ACC112 (cell line): ENCODE measurements around the gene ARPC5L.
A peak's percentile ranks its signal among the peaks of the same experiment; 100 is the strongest.
"Not testable (repeated sequence)": the region's sequence is repeated elsewhere in the genome, so short reads cannot be mapped to it uniquely, and the experiment has no call there.

ENCODE experiments used
- H2AFZ ChIP-seq: fragments of 200-600 bp; sonication (generic); one replicate; pipeline ENCODE4 v1.6.0; 2017; ENCODE audit warnings: antibody characterized with exemption, low read length; ENCODE audit not compliant: unreplicated experiment
- H3K27ac ChIP-seq: fragments of 200-600 bp; sonication (generic); 2 replicates; pipeline ENCODE4 v1.5.1; 2014; ENCODE audit warnings: low read depth, mild to moderate bottlenecking, antibody characterized with exemption, low read length, moderate library complexity
- H3K27me3 ChIP-seq: fragments of 200-600 bp; sonication (generic); 2 replicates; pipeline ENCODE4 v1.6.1; 2014; ENCODE audit warnings: mild to moderate bottlenecking, antibody characterized with exemption, low read length, moderate library complexity, mixed read lengths; ENCODE audit not compliant: insufficient read depth
- H3K36me3 ChIP-seq: fragments of 200-600 bp; sonication (generic); 2 replicates; pipeline ENCODE4 v1.6.1; 2016; ENCODE audit warnings: mild to moderate bottlenecking, antibody characterized with exemption, low read length, moderate library complexity, mixed read lengths; ENCODE audit not compliant: insufficient read depth
- H3K4me1 ChIP-seq: fragments of 200-600 bp; sonication (generic); one replicate; pipeline ENCODE4 v1.6.1; 2016; ENCODE audit warnings: low read length, mixed read lengths; ENCODE audit not compliant: insufficient read depth, unreplicated experiment, control insufficient read depth
- H3K4me3 ChIP-seq: fragments of 200-600 bp; sonication (generic); 2 replicates; pipeline ENCODE4 v1.5.1; 2014; ENCODE audit warnings: mild to moderate bottlenecking, low read depth, low read length
- H3K79me2 ChIP-seq: fragments of 200-600 bp; sonication (generic); one replicate; pipeline ENCODE4 v1.6.0; 2016; ENCODE audit warnings: low read length; ENCODE audit not compliant: control insufficient read depth, unreplicated experiment, insufficient read depth

Gene ARPC5L

GRCh38 chr9:124843456-124844034 lies 18.4 kb upstream of the ARPC5L start:
- H3K36me3 ChIP-seq: no peaks in the 10 kb centered on the region
- H3K27ac ChIP-seq: no peak overlapping the region
- no peaks in the 10 kb centered on the region for H3K79me2 ChIP-seq
- H3K4me1 ChIP-seq: no peaks in the 10 kb centered on the region
- H2AFZ ChIP-seq: no peak overlapping the region
- H3K27me3 ChIP-seq: no peaks in the 10 kb centered on the region
- no peak overlapping the region for H3K4me3 ChIP-seq

DNA sequence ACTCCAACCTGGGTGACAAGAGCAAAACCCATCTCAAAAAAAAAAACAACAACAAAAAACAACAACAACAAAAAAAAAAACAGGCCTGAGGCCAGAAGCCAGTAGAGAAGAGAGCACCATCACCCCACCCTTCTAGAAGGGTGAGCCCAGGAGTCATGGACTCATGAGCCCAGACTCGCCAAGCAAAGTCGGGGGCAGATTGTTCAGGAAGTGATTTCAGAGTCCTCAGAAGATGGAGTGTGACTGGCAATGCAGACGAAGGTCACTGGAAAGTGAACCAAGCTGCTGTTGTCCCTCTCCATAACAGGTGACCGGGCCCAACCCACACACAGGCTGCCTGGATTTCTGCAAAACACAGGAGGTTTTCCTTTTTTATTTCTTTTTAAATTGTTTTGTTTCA lies 17.6 kb upstream of the ARPC5L start:
- no peaks in the 10 kb centered on the region for H3K27me3 ChIP-seq
- no peaks in the 10 kb centered on the region for H3K79me2 ChIP-seq
- no peak overlapping the region for H3K27ac ChIP-seq
- no peak overlapping the region for H3K4me3 ChIP-seq
- H2AFZ ChIP-seq: no peak overlapping the region
- no peaks in the 10 kb centered on the region for H3K36me3 ChIP-seq
- no peaks in the 10 kb centered on the region for H3K4me1 ChIP-seq

GRCh38 chr9:124846467-124846866 lies 15.5 kb upstream of the ARPC5L start:
- not testable (repeated sequence) for H3K27ac ChIP-seq, H3K4me3 ChIP-seq, H3K27me3 ChIP-seq, H3K36me3 ChIP-seq, H2AFZ ChIP-seq, H3K79me2 ChIP-seq, H3K4me1 ChIP-seq

DNA sequence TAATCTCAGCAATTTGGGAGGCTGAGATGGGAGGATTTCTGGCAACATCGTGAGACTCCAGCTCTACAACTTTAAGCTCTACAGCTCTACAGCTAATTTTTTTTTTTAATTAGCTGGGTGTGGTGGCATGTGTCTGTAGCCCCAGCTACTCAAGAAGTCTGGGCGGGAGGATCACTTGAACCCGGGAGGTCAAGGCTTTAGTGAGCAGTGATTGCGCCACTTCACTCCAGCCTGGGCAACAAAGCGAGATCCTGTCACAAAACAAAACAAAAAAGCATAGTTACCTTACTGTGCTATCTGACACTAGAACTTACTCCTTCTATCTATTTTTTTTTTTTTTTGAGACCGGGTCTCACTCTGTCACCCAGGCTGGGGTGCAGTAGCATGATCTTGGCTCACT lies 15.0 kb upstream of the ARPC5L start:
- Histone ChIP-seq H3K27ac (no peak overlapping the region), H2AFZ (no peak overlapping the region), H3K36me3 (no peaks in the 10 kb centered on the region), H3K27me3 (no peaks in the 10 kb centered on the region), H3K4me1 (no peaks in the 10 kb centered on the region), H3K79me2 (no peaks in the 10 kb centered on the region), H3K4me3 (no peak overlapping the region)

GRCh38 chr9:124849801-124850200 lies 12.1 kb upstream of the ARPC5L start:
- H3K27me3 ChIP-seq: no peaks in the 10 kb centered on the region
- no peaks in the 10 kb centered on the region for H3K36me3 ChIP-seq
- no peak overlapping the region for H3K4me3 ChIP-seq
- H3K27ac ChIP-seq: no peak overlapping the region
- H3K4me1 ChIP-seq: peaks cover 6% of the 10 kb centered on the region
- no peaks in the 10 kb centered on the region for H3K79me2 ChIP-seq
- H2AFZ ChIP-seq: no peak overlapping the region

DNA sequence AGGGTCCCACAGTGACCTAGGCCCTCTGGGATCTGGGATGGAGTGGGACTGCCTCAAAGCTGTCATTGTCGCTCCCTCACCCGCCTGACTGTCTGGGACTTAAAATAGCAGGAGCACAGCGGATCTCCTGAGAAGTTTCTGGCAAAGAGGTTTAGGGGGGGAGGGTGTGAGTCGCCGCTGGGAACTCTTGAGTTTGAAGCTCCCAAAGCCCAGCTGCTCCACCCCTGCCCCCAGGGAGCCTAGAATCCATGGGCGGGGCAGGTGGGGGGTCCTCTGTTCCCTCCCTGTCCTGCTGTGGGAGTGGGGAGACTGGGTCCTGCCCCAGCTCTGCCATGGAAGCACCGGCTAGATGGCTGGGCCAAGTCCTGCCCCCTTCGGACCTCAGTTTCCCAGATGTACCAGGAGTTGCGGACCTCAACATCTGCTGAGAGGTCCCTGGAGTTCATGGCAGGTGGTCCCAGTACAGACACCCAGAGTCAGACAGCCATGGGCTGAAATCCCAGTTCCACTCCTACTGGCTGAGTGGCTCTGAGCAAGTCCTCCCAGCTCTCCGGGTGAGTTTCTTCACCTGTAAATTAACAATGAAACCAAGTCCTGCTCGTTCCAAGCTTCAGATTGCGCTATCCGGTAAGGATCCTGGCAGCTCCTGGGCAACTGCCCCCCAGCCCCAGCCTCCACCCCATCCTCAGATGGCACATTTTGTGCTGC lies 9.7 kb upstream of the ARPC5L start:
- no peaks in the 10 kb centered on the region for H3K27me3 ChIP-seq
- no peaks in the 10 kb centered on the region for H3K36me3 ChIP-seq
- H3K4me3 ChIP-seq: peak overlapping the region; percentile 73
- no peak overlapping the region for H3K27ac ChIP-seq
- no peaks in the 10 kb centered on the region for H3K79me2 ChIP-seq
- H3K4me1 ChIP-seq: peaks cover 6% of the 10 kb centered on the region
- no peak overlapping the region for H2AFZ ChIP-seq

- H3K79me2 ChIP-seq: no peaks in the 10 kb centered on the region
- no peak within 1 kb of the TSS for H3K27ac ChIP-seq
- H3K4me3 ChIP-seq: peak within 1 kb of the TSS; percentile 73
- H3K4me1 ChIP-seq: peaks cover 6% of the 10 kb centered on the region
- H2AFZ ChIP-seq: no peak within 1 kb of the TSS
- no peaks in the 10 kb centered on the region for H3K36me3 ChIP-seq
- H3K27me3 ChIP-seq: no peaks in the 10 kb centered on the region
Observed at GRCh38 chr9:124852829-124853531, 8.9 kb upstream of the ARPC5L start, which contains the start of gene WDR38. Gene WDR38, plus strand, starts transcription at chr9:124853460. Its CDS starts 72 bp downstream, at chr9:124853532.

DNA sequence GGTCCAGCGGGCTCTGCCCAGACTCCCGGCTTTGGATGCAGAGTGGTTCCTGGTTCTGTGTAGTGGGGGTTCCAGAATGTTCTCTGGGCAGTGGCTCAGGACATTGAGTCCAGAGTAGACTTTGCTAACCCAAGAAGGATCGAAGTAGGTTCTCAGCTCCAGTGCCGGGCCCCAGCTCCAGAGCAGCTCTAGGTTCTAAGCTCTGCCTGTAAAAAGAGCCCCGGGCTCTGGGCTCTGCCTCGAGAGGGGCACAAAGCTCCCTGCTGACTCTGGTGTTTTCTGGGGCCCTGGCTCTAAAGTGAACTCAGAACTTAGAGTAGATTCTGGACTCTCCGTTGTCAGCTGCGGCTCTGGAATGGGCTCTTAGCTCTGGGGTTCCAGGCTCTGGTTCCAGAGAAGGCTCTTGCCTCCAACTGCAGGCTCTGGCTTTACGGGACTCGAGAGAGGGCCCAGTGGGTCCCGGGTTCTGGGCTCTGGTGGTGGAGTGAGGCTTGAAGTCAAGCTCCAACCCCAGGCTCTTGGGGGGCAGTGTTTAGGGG lies 8.3 kb upstream of the ARPC5L start:
- Histone ChIP-seq H3K36me3 (peaks cover 3% of the 10 kb centered on the region; the same call in 1 of the 2 replicates), H3K4me3 (peak overlapping the region; percentile 73), H3K27ac (no peak overlapping the region), H3K27me3 (no peaks in the 10 kb centered on the region), H2AFZ (no peak overlapping the region), H3K4me1 (peaks cover 13% of the 10 kb centered on the region), H3K79me2 (no peaks in the 10 kb centered on the region)

- H2AFZ ChIP-seq: no peak overlapping the region
- H3K79me2 ChIP-seq: peaks cover 4% of the 10 kb centered on the region
- H3K4me1 ChIP-seq: peaks cover 16% of the 10 kb centered on the region
- no peak overlapping the region for H3K27ac ChIP-seq
- H3K36me3 ChIP-seq: peaks cover 6% of the 10 kb centered on the region
- no peak overlapping the region for H3K4me3 ChIP-seq
- H3K27me3 ChIP-seq: no peaks in the 10 kb centered on the region
Observed at GRCh38 chr9:124854161-124854560, 7.8 kb upstream of the ARPC5L start.

GRCh38 chr9:124854822-124855221 lies 7.1 kb upstream of the ARPC5L start:
- Histone ChIP-seq H3K4me3 (no peak overlapping the region), H3K36me3 (peaks cover 13% of the 10 kb centered on the region), H3K79me2 (peaks cover 11% of the 10 kb centered on the region), H3K4me1 (peaks cover 23% of the 10 kb centered on the region), H3K27ac (no peak overlapping the region), H2AFZ (no peak overlapping the region), H3K27me3 (no peaks in the 10 kb centered on the region)
